Nephron (organoid): ENCODE measurements around the gene SLC12A7.

Experiments used
- H3K27ac Mint-ChIP-seq, 3 experiments: 2 replicates each; pipeline ENCODE4 v1.8.0; 2020; ENCODE audit warnings: mixed read lengths in 3 of 3, mild to moderate bottlenecking in 2 of 3, moderate library complexity in 1 of 3
- H3K27me3 Mint-ChIP-seq: 2 replicates; pipeline ENCODE4 v1.8.0; 2021; ENCODE audit warnings: low read depth, mild to moderate bottlenecking, moderate library complexity, mixed read lengths
- H3K36me3 Mint-ChIP-seq: 2 replicates; pipeline ENCODE4 v1.8.0; 2020; ENCODE audit warnings: low read depth, mixed read lengths
- H3K4me1 Mint-ChIP-seq: 2 replicates; pipeline ENCODE4 v1.8.0; 2020; ENCODE audit warnings: mixed read lengths
- H3K4me3 Mint-ChIP-seq, 3 experiments: 2 replicates each; pipeline ENCODE4 v1.8.0; 2020; ENCODE audit warnings: mild to moderate bottlenecking in 3 of 3, mixed read lengths in 3 of 3, moderate library complexity in 2 of 3
- H3K9me3 Mint-ChIP-seq: 2 replicates; pipeline ENCODE4 v1.8.0; 2020; ENCODE audit warnings: mixed read lengths
- TF ChIP-seq, protein P1 (sequence below), 3 experiments: fragments of 200-600 bp; sonication (generic); IDR thresholded peaks; one replicate each; pipeline ENCODE4 v1.5.0; 2021; ENCODE audit warnings: antibody characterized with exemption in 3 of 3; ENCODE audit not compliant: unreplicated experiment in 3 of 3

SLC12A7 gene

DNA sequence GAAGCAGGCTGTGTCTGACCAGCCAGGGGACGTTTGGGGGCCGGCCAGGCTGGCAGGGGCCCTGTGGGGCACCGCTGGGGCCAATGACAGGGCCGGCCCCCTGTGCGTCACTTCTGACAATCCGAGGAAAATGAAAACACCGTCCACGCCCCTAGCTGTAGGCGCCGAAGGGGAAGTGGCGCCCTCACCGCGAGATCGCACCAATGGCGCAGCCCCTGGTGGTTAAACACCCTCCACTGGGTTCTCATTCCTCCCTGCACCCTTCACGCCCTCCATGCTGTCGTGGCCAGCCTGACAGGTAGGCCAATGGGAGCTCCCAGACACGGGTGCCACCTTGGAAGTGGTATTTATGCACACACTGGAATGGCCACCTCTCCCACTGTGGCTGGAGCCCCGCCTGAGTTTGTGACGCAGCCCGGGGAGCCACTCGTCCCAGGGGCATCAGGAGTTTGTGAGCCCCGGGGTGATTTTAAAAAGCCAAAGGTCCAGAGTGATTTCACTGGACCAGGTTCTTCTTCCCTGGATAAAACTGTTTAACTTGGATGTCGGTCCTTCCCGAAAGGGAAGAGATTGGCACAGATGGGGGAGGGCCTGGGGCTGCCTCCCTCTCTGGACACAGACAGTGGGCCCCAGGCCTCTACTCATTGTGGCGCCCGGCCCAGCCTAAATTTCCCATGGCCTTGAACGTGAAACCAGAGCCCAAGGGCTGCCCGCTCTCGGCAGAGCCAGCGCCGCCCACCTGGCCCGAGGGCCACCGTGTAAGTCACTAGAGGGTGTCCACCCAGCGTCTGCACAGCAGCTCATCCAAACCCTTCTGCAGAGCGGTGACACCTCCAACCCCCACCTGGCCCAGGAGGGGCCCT, 53.5 kb downstream of the SLC12A7 start:
- no peaks in the 10 kb centered on the region for H3K9me3 Mint-ChIP-seq
- H3K4me3 Mint-ChIP-seq: no peak overlapping the region
- no peaks in the 10 kb centered on the region for H3K4me1 Mint-ChIP-seq
- peaks cover 14% of the 10 kb centered on the region for H3K36me3 Mint-ChIP-seq
- TF ChIP-seq, protein P1, sequence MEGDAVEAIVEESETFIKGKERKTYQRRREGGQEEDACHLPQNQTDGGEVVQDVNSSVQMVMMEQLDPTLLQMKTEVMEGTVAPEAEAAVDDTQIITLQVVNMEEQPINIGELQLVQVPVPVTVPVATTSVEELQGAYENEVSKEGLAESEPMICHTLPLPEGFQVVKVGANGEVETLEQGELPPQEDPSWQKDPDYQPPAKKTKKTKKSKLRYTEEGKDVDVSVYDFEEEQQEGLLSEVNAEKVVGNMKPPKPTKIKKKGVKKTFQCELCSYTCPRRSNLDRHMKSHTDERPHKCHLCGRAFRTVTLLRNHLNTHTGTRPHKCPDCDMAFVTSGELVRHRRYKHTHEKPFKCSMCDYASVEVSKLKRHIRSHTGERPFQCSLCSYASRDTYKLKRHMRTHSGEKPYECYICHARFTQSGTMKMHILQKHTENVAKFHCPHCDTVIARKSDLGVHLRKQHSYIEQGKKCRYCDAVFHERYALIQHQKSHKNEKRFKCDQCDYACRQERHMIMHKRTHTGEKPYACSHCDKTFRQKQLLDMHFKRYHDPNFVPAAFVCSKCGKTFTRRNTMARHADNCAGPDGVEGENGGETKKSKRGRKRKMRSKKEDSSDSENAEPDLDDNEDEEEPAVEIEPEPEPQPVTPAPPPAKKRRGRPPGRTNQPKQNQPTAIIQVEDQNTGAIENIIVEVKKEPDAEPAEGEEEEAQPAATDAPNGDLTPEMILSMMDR (IDR thresholded peaks at IDR 0.05; ENCODE audit: unreplicated experiment in 3 of 3): no peak
- H3K27me3 Mint-ChIP-seq: no peaks in the 10 kb centered on the region
- H3K27ac Mint-ChIP-seq: no peak overlapping the region

DNA sequence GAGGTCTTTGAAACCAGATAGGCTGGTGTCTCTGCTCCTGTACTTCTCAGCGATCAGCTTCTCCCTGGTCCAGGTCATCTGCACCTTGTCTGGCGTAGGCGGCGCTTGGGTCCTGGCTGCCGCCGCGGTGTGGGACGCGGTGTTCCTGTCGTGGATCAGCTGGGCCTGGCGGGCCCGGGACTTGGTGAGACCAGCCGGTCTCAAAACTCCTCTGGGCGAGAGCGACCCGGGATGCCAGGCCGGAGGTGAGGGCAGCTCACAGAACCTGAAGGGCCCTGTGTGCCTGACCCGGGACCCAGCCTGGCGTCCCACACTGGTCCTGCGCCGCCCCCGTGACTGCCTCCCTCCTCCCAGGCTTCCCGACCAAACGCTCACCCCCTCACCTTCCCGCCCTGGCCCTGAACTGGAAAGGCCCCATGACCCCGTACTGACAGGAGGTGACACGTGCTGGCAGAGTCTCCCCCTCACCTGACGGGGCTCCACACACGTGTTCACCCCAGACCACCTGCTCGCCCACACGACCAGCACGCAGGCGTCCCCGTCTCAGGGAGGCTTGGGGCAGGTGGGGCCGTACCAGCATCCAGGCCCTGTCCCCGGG, 54.3 kb downstream of the SLC12A7 start:
- no peaks in the 10 kb centered on the region for H3K9me3 Mint-ChIP-seq
- TF ChIP-seq, protein P1 (IDR thresholded peaks at IDR 0.05; ENCODE audit: unreplicated experiment in 3 of 3): no peak
- H3K4me3 Mint-ChIP-seq: no peak overlapping the region
- H3K27ac Mint-ChIP-seq: no peak overlapping the region
- H3K36me3 Mint-ChIP-seq: peaks cover 14% of the 10 kb centered on the region
- H3K27me3 Mint-ChIP-seq: no peaks in the 10 kb centered on the region
- no peaks in the 10 kb centered on the region for H3K4me1 Mint-ChIP-seq

DNA sequence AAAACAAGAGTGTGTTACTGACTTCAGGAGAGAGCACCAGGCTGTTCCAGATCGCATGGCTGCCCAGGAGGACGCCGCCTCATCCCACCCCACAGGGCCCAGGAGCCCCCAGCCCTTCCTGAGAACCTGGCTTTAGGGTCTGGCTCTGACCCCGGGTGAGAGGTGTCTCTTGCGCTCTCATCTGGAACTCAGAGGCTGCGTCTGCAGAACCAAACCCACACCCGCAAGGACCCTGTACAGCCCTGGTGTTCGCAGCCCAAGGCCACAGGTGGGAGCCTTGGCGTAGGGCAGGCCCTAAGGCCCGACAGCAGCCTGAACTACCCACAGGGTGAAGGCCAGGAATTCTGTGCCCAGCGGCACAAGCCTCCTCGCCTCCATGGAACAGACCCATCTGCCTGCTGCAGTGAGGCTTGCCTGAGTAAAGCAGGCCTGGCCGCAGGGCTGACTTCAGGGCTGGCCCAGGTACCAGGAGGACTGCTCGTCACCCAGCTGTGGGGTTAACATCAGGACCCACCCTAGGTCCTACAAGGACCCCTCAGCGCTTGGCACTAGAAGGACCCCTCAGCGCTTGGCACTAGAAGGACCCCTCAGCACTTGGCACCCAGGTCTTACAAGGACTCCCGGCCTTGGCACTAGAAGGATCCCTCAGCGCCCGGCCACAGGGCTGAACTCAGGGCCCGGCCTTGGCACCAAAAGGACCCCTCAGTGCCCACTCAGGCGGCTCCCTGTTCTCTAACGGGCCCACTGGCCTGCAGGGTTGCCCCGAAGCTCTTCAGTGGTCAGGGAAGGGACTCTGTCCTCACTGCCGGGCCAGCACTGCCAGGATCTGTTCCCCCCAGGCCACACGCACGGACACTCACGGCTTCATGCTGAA, 55.0 kb downstream of the SLC12A7 start:
- Mint-ChIP-seq H3K4me1 (no peaks in the 10 kb centered on the region), H3K27ac (no peak overlapping the region), H3K36me3 (peaks cover 15% of the 10 kb centered on the region), H3K9me3 (no peaks in the 10 kb centered on the region), H3K27me3 (no peaks in the 10 kb centered on the region), H3K4me3 (no peak overlapping the region)
- TF ChIP-seq, protein P1 (IDR thresholded peaks at IDR 0.05; ENCODE audit: unreplicated experiment in 3 of 3): no peak

DNA sequence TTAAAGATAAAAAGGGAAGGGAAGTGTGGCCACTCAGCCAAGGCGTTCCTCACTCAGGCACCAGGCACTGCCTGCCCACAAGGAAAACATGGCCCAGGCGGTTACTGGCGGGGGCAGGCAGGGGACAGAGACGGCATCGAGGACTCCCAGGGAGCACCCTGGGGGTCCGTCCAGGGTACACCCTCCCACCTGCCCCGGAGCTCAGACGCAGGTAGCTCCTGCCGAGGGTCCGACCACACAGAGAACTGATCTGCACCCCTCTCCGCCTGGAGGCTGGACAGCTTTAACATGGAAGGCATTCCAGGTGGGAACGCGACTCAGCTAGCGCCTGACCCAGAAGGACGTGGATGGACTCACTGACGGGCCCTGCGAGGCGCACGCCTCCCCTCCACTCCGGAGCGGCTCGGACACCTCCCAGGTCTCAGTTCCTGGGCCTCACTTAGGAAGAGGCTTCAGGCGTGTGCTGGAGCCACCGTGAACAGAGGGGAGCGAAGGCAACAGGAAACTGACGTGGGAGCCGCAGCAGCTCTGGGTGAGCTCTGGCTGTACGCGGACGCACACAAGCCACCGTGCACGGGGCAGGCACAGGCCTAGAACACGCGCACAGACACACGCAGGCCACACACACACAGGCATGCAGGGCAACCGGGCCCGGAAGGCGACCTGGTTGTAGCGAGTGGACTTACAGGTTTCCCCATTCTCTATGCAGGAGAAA, 55.8 kb downstream of the SLC12A7 start:
- no peaks in the 10 kb centered on the region for H3K27me3 Mint-ChIP-seq
- TF ChIP-seq, protein P1 (IDR thresholded peaks at IDR 0.05; ENCODE audit: unreplicated experiment in 3 of 3): no peak
- no peaks in the 10 kb centered on the region for H3K9me3 Mint-ChIP-seq
- peaks cover 5% of the 10 kb centered on the region for H3K4me1 Mint-ChIP-seq
- H3K36me3 Mint-ChIP-seq: peaks cover 19% of the 10 kb centered on the region
- H3K27ac Mint-ChIP-seq: no peak overlapping the region
- H3K4me3 Mint-ChIP-seq: no peak overlapping the region

DNA sequence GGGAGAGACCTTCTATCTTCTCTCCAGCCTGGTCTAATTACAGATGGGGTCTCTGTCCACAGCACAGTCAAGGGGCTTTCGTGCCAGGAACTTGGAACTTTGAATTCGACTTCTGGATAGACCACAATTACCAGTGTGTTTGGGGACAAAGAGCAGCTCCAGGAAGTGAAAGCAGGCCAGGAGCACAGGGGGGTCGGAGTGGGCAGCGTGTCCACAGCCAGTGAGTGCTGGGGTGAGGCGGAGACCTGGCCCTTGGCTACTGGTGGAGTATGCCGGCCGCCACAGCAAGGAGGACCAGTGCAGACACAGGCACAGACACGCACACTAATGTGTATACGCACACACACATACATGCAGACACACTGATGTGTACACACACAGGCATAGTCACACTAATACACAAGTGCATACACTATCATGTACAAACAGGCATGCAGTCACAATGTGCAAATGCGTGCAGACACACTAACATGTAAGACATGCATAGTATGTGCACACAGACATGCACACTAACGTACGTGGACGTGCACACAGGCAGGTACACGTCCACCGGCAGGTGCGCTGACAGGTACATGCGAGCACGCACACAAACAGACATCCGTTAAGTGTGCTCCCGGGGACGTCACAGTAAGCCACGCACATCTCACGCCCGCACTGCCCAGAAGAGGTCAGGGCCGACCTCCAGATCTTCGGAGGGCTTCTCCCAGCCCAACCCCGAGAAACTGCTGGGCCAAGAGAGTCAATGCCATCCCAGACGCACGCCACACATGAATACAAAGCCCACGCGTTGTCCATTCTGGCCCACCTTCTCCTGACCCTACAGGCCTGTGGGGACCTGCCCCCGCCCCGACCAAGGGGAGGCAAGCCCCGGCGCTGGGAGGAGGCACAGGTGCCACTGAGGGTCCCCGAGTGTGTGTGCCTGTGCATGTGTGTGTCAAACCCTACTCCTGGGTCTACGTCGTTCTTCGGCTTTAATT, 56.8 kb downstream of the SLC12A7 start:
- Mint-ChIP-seq H3K9me3 (no peaks in the 10 kb centered on the region), H3K4me1 (peaks cover 9% of the 10 kb centered on the region), H3K27ac (no peak overlapping the region), H3K4me3 (no peak overlapping the region), H3K27me3 (no peaks in the 10 kb centered on the region), H3K36me3 (peaks cover 19% of the 10 kb centered on the region)
- TF ChIP-seq, protein P1 (IDR thresholded peaks at IDR 0.05; ENCODE audit: unreplicated experiment in 3 of 3): no peak
